HG03521 (cell line): ENCODE results near the gene ANKRD33.

Experiments
- ATAC-seq: cut with Tn5 transposase; IDR thresholded peaks from one replicate; pipeline ENCODE4 v1.9.1; 2021; ENCODE audit warnings: mild to moderate bottlenecking, moderate library complexity; ENCODE audit not compliant: unreplicated experiment

ANKRD33 gene

GRCh38 chr12:51915003-51915625, 27.2 kb downstream of the ANKRD33 start:
- no peak for ATAC-seq

- ATAC-seq = no peak
These were observed 28.0 kb downstream of the ANKRD33 start for GRCh38 chr12:51915951-51916350.

GRCh38 chr12:51917041-51917590, 29.2 kb downstream of the ANKRD33 start:
- ATAC-seq = no peak

- no peak for ATAC-seq
These were observed 30.0 kb downstream of the ANKRD33 start for GRCh38 chr12:51917746-51918453.

- no peak for ATAC-seq
These were observed 32.1 kb downstream of the ANKRD33 start for GRCh38 chr12:51920046-51920445.

GRCh38 chr12:51921017-51921725, 33.3 kb downstream of the ANKRD33 start:
- ATAC-seq = no peak

- ATAC-seq = no peak
These were observed 34.2 kb downstream of the ANKRD33 start for GRCh38 chr12:51922146-51922545.

- no peak for ATAC-seq
These were observed 35.0 kb downstream of the ANKRD33 start for GRCh38 chr12:51922762-51923505.

GRCh38 chr12:51923506-51924365, 35.8 kb downstream of the ANKRD33 start:
- ATAC-seq = no peak

- peak; percentile 56 for ATAC-seq
These were observed 36.8 kb downstream of the ANKRD33 start for GRCh38 chr12:51924551-51925319.

GRCh38 chr12:51925346-51926063, 37.6 kb downstream of the ANKRD33 start:
- ATAC-seq = no peak

- no peak for ATAC-seq
These were observed 38.2 kb downstream of the ANKRD33 start for GRCh38 chr12:51926064-51926632.

GRCh38 chr12:51926718-51927117, 38.8 kb downstream of the ANKRD33 start:
- ATAC-seq = no peak

- ATAC-seq = no peak
These were observed 44.5 kb downstream of the ANKRD33 start for GRCh38 chr12:51932218-51933076.

- no peak for ATAC-seq
These were observed 46.2 kb downstream of the ANKRD33 start for GRCh38 chr12:51934080-51934479.

- ATAC-seq = no peak
These were observed 50.0 kb downstream of the ANKRD33 start for GRCh38 chr12:51937926-51938325.

GRCh38 chr12:51938726-51939125, 50.8 kb downstream of the ANKRD33 start:
- ATAC-seq = no peak
